ENCODE data around the gene PRAC2.

PRAC2 gene

GRCh38 chr17:48755356-48755755 lies 32.4 kb downstream of the PRAC2 start:
- TF ChIP-seq SIN3A (IDR thresholded peaks at IDR 0.05; ENCODE audit: borderline replicate concordance, insufficient read depth, low read length): no peak
- no peak for TF ChIP-seq TAF1 (IDR thresholded peaks at IDR 0.05; ENCODE audit: borderline replicate concordance, insufficient read depth, low read length)
- TF ChIP-seq REST (IDR thresholded peaks at IDR 0.05; ENCODE audit: insufficient read depth in 1 of 2, low read depth in 2 of 2, low read length in 2 of 2): no peak
- no peak for TF ChIP-seq POLR2AphosphoS5 (IDR thresholded peaks at IDR 0.05; ENCODE audit: low read depth, low read length)
- TF ChIP-seq FOXP2 (optimal IDR thresholded peaks at IDR 0.05; ENCODE audit: borderline replicate concordance, extremely low read depth, extremely low read length, insufficient read depth): no peak

- TF ChIP-seq REST (IDR thresholded peaks at IDR 0.05; ENCODE audit: insufficient read depth in 1 of 2, low read depth in 2 of 2, low read length in 2 of 2) (no peak), FOXP2 (optimal IDR thresholded peaks at IDR 0.05; ENCODE audit: borderline replicate concordance, extremely low read depth, extremely low read length, insufficient read depth) (no peak), POLR2AphosphoS5 (IDR thresholded peaks at IDR 0.05; ENCODE audit: low read depth, low read length) (no peak), TAF1 (IDR thresholded peaks at IDR 0.05; ENCODE audit: borderline replicate concordance, insufficient read depth, low read length) (no peak), SIN3A (IDR thresholded peaks at IDR 0.05; ENCODE audit: borderline replicate concordance, insufficient read depth, low read length) (no peak)
Observed at GRCh38 chr17:48756830-48757251, 33.9 kb downstream of the PRAC2 start.

GRCh38 chr17:48757524-48757961 lies 34.6 kb downstream of the PRAC2 start:
- no peak for TF ChIP-seq TAF1 (IDR thresholded peaks at IDR 0.05; ENCODE audit: borderline replicate concordance, insufficient read depth, low read length)
- no peak for TF ChIP-seq POLR2AphosphoS5 (IDR thresholded peaks at IDR 0.05; ENCODE audit: low read depth, low read length)
- TF ChIP-seq SIN3A (IDR thresholded peaks at IDR 0.05; ENCODE audit: borderline replicate concordance, insufficient read depth, low read length): no peak
- TF ChIP-seq REST (IDR thresholded peaks at IDR 0.05; ENCODE audit: insufficient read depth in 1 of 2, low read depth in 2 of 2, low read length in 2 of 2): no peak
- no peak for TF ChIP-seq FOXP2 (optimal IDR thresholded peaks at IDR 0.05; ENCODE audit: borderline replicate concordance, extremely low read depth, extremely low read length, insufficient read depth)

GRCh38 chr17:48759288-48759687 lies 36.3 kb downstream of the PRAC2 start:
- no peak for TF ChIP-seq FOXP2 (optimal IDR thresholded peaks at IDR 0.05; ENCODE audit: borderline replicate concordance, extremely low read depth, extremely low read length, insufficient read depth)
- no peak for TF ChIP-seq TAF1 (IDR thresholded peaks at IDR 0.05; ENCODE audit: borderline replicate concordance, insufficient read depth, low read length)
- no peak for TF ChIP-seq REST (IDR thresholded peaks at IDR 0.05; ENCODE audit: insufficient read depth in 1 of 2, low read depth in 2 of 2, low read length in 2 of 2)
- no peak for TF ChIP-seq POLR2AphosphoS5 (IDR thresholded peaks at IDR 0.05; ENCODE audit: low read depth, low read length)

GRCh38 chr17:48760411-48760810 lies 37.4 kb downstream of the PRAC2 start:
- TF ChIP-seq TAF1 (IDR thresholded peaks at IDR 0.05; ENCODE audit: borderline replicate concordance, insufficient read depth, low read length) (no peak), SIN3A (IDR thresholded peaks at IDR 0.05; ENCODE audit: borderline replicate concordance, insufficient read depth, low read length) (no peak), POLR2AphosphoS5 (IDR thresholded peaks at IDR 0.05; ENCODE audit: low read depth, low read length) (no peak), REST (IDR thresholded peaks at IDR 0.05; ENCODE audit: insufficient read depth in 1 of 2, low read depth in 2 of 2, low read length in 2 of 2) (no peak)
